Right lobe of liver (tissue), 4 donors: ENCODE data around the gene PCDHA8.

ENCODE experiments used
- CTCF ChIP-seq, 4 donors: fragments of 200-600 bp in 3 of 4; fragments of 450-650 bp in 1 of 4; IDR thresholded peaks; one replicate each; pipeline versions ENCODE4 v1.5.1 to v1.8.0; 2016 to 2022; ENCODE audit warnings: antibody characterized with exemption in 4 of 4, mild to moderate bottlenecking in 2 of 4
- POLR2A ChIP-seq: fragments of 450-650 bp; IDR thresholded peaks from one replicate; pipeline ENCODE4 v1.6.1; 2017; ENCODE audit warnings: antibody characterized with exemption, mild to moderate bottlenecking
- donor health status: DM: no; HTN: no; CAD: no.
- donor health status: DM: no; HTN: no; CAD: no.
- donor health status: DM: no; HTN: yes; CAD: no.

- TF ChIP-seq CTCF (IDR thresholded peaks at IDR 0.05) (peak in 1 of 4 donors; percentile 13), POLR2A (no peak)
Observed at GRCh38 chr5:140800816-140801493, 40.0 kb upstream of the PCDHA8 start, which contains the start of gene PCDHA3.
